ENCODE results near the gene ZFP69.

GRCh38 chr1:40519517-40519916 lies 42.4 kb downstream of the ZFP69 start:
- TF ChIP-seq CTCF (conservative IDR thresholded peaks at IDR 0.05; ENCODE audit: low read depth, low read length) (no peak), BHLHE40 (IDR thresholded peaks at IDR 0.05; ENCODE audit: low read depth, low read length) (no peak), SMC3 (IDR thresholded peaks at IDR 0.05; ENCODE audit: low read depth, low read length) (no peak), POLR2A (IDR thresholded peaks at IDR 0.05; ENCODE audit: low read depth, low read length) (no peak), MXI1 (IDR thresholded peaks at IDR 0.05; ENCODE audit: borderline replicate concordance, low read depth, low read length) (no peak), USF2 (IDR thresholded peaks at IDR 0.05; ENCODE audit: low read depth, low read length) (no peak), RFX5 (IDR thresholded peaks at IDR 0.05; ENCODE audit: low read depth, low read length) (no peak), MAFK (IDR thresholded peaks at IDR 0.05; ENCODE audit: low read depth, low read length) (no peak), CEBPB (IDR thresholded peaks at IDR 0.05; ENCODE audit: low read depth, low read length) (no peak), RAD21 (IDR thresholded peaks at IDR 0.05; ENCODE audit: low read length) (no peak), FOS (IDR thresholded peaks at IDR 0.05; ENCODE audit: low read depth, low read length) (no peak)
- TF ChIP-seq, protein P1, sequence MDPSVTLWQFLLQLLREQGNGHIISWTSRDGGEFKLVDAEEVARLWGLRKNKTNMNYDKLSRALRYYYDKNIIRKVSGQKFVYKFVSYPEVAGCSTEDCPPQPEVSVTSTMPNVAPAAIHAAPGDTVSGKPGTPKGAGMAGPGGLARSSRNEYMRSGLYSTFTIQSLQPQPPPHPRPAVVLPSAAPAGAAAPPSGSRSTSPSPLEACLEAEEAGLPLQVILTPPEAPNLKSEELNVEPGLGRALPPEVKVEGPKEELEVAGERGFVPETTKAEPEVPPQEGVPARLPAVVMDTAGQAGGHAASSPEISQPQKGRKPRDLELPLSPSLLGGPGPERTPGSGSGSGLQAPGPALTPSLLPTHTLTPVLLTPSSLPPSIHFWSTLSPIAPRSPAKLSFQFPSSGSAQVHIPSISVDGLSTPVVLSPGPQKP (IDR thresholded peaks at IDR 0.05; ENCODE audit: borderline replicate concordance, low read depth, low read length), result no peak
